AG04449 (cell line): ENCODE results near the gene LDAH.
A peak's percentile ranks its signal among the peaks of the same experiment; 100 is the strongest.

ENCODE experiments used
- CTCF ChIA-PET: fragments of 350-600 bp; formaldehyde crosslinking; extraction: SDS; loops from one replicate; lab custom pipeline; 2021; ENCODE audit warnings: antibody characterized with exemption; lab: Yijun Ruan, JAX
- POLR2A ChIA-PET: fragments of 400-600, 350-600 bp; formaldehyde crosslinking; extraction: SDS; loops from one replicate; lab custom pipeline; 2020; ENCODE audit warnings: antibody characterized with exemption, inconsistent platforms; lab: Yijun Ruan, JAX
- DNase-seq: peaks from one replicate; pipeline ENCODE4 v3.0.0-alpha.2; 2010; ENCODE audit warnings: low read depth, low spot score
- H3K4me3 ChIP-seq: 2 replicates; pipeline ENCODE4 v1.5.1; 2011; ENCODE audit warnings: low read depth, mild to moderate bottlenecking, control low read depth, low read length
- CTCF ChIP-seq: IDR thresholded peaks from one replicate; pipeline ENCODE4 v1.5.1; 2011; ENCODE audit warnings: mild to moderate bottlenecking, moderate library complexity, low read length, control low read depth, inconsistent platforms; ENCODE audit not compliant: insufficient read depth; ENCODE audit errors: missing control alignments

The LDAH gene

GRCh38 chr2:20645301-20645701, 177.6 kb downstream of the LDAH start:
- DNase-seq: no peak
- no peak for TF ChIP-seq CTCF
- ChIA-PET POLR2A (no interaction called here), CTCF (interaction anchor here (4.1 to 17.0 kb wide), 5 partner anchors 10 to 234 kb away, joined by 24 to 394 read pairs (median 148); partner anchors contain the start of gene RHOB)
- H3K4me3 ChIP-seq: no peak overlapping the region

- no peak for DNase-seq
- CTCF ChIA-PET: interaction anchor here (0.8 to 17.0 kb wide), 20 partner anchors 8 to 278 kb away, joined by 3 to 394 read pairs (median 19); partner anchors contain the start of genes HS1BP3 and RHOB
- POLR2A ChIA-PET: interaction anchor here (5.6 kb wide), 1 partner anchor 195 kb away, joined by 46 read pairs; the partner anchor contains the start of gene RHOB
- no peak for TF ChIP-seq CTCF
- H3K4me3 ChIP-seq: no peak overlapping the region
Observed at GRCh38 chr2:20643826-20644225, 179.1 kb downstream of the LDAH start.

- DNase-seq: no peak
- no peak for TF ChIP-seq CTCF
- CTCF ChIA-PET: interaction anchor here (0.7 to 17.0 kb wide), 43 partner anchors 8 to 508 kb away, joined by 3 to 394 read pairs (median 5); partner anchors contain the start of genes HS1BP3 and RHOB
- POLR2A ChIA-PET: interaction anchor here (5.6 kb wide), 1 partner anchor 195 kb away, joined by 46 read pairs; the partner anchor contains the start of gene RHOB
- no peak overlapping the region for H3K4me3 ChIP-seq
Observed at GRCh38 chr2:20643060-20643459, 179.8 kb downstream of the LDAH start.

- DNase-seq: no peak
- ChIA-PET POLR2A (interaction anchor here (1.5 to 5.6 kb wide), 2 partner anchors 194 to 200 kb away, joined by 4 to 46 read pairs; partner anchors contain the start of gene RHOB), CTCF (interaction anchor here (0.7 to 17.0 kb wide), 47 partner anchors 8 to 507 kb away, joined by 3 to 394 read pairs (median 5); partner anchors contain the start of genes HS1BP3 and RHOB)
- peak; percentile 95 for TF ChIP-seq CTCF
- no peak overlapping the region for H3K4me3 ChIP-seq
Observed at GRCh38 chr2:20642055-20642971, 180.6 kb downstream of the LDAH start.

- DNase-seq: no peak
- POLR2A ChIA-PET: interaction anchor here (1.5 to 5.6 kb wide), 2 partner anchors 193 to 199 kb away, joined by 4 to 46 read pairs; partner anchors contain the start of gene RHOB
- CTCF ChIA-PET: interaction anchor here (1.0 to 17.0 kb wide), 23 partner anchors 9 to 324 kb away, joined by 3 to 394 read pairs (median 17); partner anchors contain the start of genes HS1BP3 and RHOB
- H3K4me3 ChIP-seq: no peak overlapping the region
- no peak for TF ChIP-seq CTCF
Observed at GRCh38 chr2:20641123-20641985, 181.5 kb downstream of the LDAH start.
